AG04449 (cell line): Measurements from ENCODE around the gene GALNT14.

Experiments
- CTCF ChIA-PET: fragments of 350-600 bp; formaldehyde crosslinking; extraction: SDS; loops from one replicate; lab custom pipeline; 2021; ENCODE audit warnings: antibody characterized with exemption; lab: Yijun Ruan, JAX
- POLR2A ChIA-PET: fragments of 400-600, 350-600 bp; formaldehyde crosslinking; extraction: SDS; loops from one replicate; lab custom pipeline; 2020; ENCODE audit warnings: antibody characterized with exemption, inconsistent platforms; lab: Yijun Ruan, JAX
- DNase-seq: peaks from one replicate; pipeline ENCODE4 v3.0.0-alpha.2; 2010; ENCODE audit warnings: low read depth, low spot score
- H3K4me3 ChIP-seq: 2 replicates; pipeline ENCODE4 v1.5.1; 2011; ENCODE audit warnings: low read depth, mild to moderate bottlenecking, control low read depth, low read length
- TF ChIP-seq, protein P1 (sequence below): IDR thresholded peaks from one replicate; pipeline ENCODE4 v1.5.1; 2011; ENCODE audit warnings: mild to moderate bottlenecking, moderate library complexity, low read length, control low read depth, inconsistent platforms; ENCODE audit not compliant: insufficient read depth; ENCODE audit errors: missing control alignments

The GALNT14 gene

DNA sequence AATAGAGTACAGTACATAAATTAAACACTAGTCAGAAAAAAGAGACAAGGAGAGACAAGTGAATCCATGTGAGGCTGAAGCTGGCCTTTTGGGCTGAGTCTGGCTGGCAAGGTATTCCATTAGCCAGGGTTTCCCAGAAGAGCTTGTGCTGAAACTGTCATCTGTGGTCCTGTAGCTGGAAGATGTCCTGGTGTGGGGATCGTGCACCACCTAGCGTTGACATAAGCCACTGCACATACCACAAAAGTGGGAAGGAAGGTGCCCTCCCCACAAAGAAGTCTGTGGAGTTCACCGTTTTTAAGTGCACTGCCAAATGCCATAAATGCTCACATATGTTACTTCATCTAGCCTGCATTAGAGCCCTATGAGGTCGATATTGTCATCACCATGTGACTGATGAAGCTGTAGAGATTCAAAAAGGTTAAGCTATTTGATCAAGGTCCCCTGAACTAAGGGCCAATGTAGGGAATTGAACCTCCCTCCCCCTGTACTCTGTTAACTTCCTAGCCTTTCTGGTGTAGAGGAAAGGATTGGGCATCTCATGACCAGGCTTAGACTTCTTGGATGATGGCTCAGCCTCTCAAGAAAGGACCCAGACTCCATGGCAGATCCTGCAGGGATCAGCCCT lies 31.9 kb upstream of the GALNT14 start:
- peak; percentile 5 for DNase-seq
- TF ChIP-seq, protein P1, sequence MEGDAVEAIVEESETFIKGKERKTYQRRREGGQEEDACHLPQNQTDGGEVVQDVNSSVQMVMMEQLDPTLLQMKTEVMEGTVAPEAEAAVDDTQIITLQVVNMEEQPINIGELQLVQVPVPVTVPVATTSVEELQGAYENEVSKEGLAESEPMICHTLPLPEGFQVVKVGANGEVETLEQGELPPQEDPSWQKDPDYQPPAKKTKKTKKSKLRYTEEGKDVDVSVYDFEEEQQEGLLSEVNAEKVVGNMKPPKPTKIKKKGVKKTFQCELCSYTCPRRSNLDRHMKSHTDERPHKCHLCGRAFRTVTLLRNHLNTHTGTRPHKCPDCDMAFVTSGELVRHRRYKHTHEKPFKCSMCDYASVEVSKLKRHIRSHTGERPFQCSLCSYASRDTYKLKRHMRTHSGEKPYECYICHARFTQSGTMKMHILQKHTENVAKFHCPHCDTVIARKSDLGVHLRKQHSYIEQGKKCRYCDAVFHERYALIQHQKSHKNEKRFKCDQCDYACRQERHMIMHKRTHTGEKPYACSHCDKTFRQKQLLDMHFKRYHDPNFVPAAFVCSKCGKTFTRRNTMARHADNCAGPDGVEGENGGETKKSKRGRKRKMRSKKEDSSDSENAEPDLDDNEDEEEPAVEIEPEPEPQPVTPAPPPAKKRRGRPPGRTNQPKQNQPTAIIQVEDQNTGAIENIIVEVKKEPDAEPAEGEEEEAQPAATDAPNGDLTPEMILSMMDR: peak; percentile 94
- POLR2A ChIA-PET: no interaction called here
- CTCF ChIA-PET: interaction anchor here (0.6 to 6.1 kb wide), 25 partner anchors 8 to 1005 kb away, joined by 3 to 89 read pairs (median 4); no protein-coding TSS in a partner anchor
- H3K4me3 ChIP-seq: no peak overlapping the region

DNA sequence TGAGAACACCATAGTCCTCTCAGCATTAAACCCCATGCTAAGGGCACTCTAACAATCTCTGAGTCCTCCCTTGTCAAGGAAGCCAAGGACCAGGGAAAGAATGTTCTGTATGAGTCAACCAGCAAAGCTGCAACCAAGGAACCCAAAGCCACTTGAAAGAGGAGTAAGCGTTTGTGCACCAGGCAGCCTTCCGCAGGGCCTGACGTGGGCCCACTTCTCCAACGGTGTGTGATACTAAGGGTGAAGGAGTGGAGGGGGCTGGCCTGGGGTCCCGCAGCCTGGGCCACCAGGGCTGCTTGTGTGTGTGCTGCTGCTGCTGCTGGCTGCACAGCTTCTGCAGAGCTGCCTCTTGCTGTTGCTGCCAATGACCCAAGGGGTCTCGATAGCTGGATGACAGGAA lies 30.1 kb upstream of the GALNT14 start:
- TF ChIP-seq, protein P1: no peak
- ChIA-PET POLR2A (no interaction called here), CTCF (interaction anchor here (1.1 to 6.1 kb wide), 5 partner anchors 17 to 455 kb away, joined by 3 to 89 read pairs (median 24); no protein-coding TSS in a partner anchor)
- H3K4me3 ChIP-seq: no peak overlapping the region
- DNase-seq: no peak

DNA sequence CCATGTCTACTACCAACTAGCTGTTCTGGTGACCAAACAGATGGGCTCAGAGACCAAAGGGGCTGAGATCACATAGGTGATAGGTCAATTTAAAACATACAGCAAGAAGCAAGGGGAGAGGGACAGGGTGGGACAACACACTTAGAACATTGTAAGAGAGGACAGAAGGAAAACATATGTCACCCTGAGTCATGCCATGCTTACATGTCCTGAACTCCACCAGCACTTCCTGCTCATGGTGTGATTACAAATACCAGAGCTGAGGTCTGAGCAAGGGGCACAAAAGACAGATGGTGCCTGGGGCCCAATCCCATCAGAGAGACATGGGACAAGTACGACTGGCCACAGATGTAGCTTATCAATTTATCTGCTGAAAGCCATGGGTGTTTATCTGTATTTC lies 28.7 kb upstream of the GALNT14 start:
- DNase-seq: no peak
- TF ChIP-seq, protein P1: no peak
- POLR2A ChIA-PET: no interaction called here
- CTCF ChIA-PET: interaction anchor here (0.7 to 2.1 kb wide), 6 partner anchors 10 to 167 kb away, joined by 3 to 9 read pairs (median 4); no protein-coding TSS in a partner anchor
- H3K4me3 ChIP-seq: no peak overlapping the region

DNA sequence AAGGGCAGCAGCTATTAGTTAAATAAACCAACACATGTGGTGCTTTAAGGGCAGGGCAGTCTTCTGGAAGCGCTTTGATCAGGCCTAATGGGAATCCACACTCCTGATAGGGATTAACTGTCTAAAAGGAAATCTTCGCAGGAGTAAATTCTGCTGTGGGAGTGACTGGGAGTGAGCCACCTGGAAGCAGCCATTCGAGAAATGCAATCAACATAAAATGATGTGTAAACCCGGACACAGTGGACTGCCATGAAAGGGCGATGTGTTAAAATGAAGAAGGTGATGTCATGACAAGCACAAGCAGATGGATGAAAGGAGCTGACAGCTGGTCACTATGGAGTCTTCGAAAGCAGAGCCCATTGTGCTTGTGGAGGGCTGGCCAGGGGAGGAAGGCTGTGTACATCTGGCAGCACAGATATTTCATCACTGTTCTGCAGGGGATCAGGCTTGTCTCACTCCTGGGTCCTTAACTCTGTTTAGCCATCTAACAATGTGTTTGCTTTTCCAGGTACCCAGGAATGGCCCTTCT lies 24.8 kb upstream of the GALNT14 start:
- H3K4me3 ChIP-seq: no peak overlapping the region
- ChIA-PET POLR2A (no interaction called here), CTCF (interaction anchor here (1.0 to 1.5 kb wide), 2 partner anchors 9 to 170 kb away, joined by 3 to 5 read pairs; no protein-coding TSS in a partner anchor)
- TF ChIP-seq, protein P1: no peak
- DNase-seq: no peak

DNA sequence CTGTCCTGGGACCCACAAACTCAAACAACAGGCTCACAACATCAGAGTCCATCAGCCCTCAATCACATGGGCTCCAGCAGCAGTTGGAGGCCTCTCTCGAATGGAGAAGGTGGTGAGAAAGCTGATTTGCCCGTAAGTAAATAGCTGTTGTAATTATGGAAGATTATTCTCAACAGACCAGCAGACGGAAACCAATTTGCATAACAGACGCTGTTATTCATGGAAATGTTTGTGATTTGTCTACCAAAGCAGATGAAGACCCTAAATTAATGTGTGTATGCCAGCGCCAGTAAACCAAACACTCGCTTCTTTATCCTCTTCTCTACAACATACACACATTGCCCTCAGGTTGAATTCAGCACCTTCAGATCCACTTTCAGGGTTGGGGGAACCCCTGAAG lies 23.4 kb upstream of the GALNT14 start:
- no peak overlapping the region for H3K4me3 ChIP-seq
- ChIA-PET POLR2A (no interaction called here), CTCF (interaction anchor here (1.5 to 1.7 kb wide), 2 partner anchors 9 to 172 kb away, joined by 5 to 9 read pairs; no protein-coding TSS in a partner anchor)
- DNase-seq: no peak
- TF ChIP-seq, protein P1: no peak

DNA sequence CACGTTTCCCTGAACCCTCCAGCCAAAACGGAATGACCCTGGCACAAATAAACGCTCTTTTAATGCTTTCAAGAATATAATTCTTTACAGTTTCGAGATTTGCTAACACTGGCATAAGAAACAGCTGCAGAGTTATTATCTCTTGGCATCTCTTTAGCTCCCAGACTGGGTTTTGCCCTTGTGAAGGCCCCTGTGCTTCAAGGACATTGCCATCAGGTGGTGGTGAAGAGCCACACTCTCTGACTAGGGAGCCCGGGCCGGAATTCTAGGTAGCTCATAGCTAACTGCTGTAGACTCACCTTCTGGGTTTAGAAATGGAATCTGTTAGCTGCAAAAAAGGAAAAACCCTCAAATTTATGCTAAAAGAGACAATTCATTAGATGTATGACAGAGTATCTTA lies 13.3 kb upstream of the GALNT14 start:
- DNase-seq: no peak
- CTCF ChIA-PET: interaction anchor here (2.0 to 2.2 kb wide), 3 partner anchors 16 to 182 kb away, joined by 9 to 10 read pairs (median 10); no protein-coding TSS in a partner anchor
- POLR2A ChIA-PET: no interaction called here
- H3K4me3 ChIP-seq: no peak overlapping the region
- TF ChIP-seq, protein P1: no peak
